HepG2 (cell line): ENCODE results near the gene PATE1. TPM values are rescaled to one million over a fixed set of nuclear protein-coding genes. Genes with fewer than 3 reads are reported as not detected.

ENCODE experiments used
- ATAC-seq: fragments of 200-7000 bp; cut with Tn5 transposase; 3 replicates; pipeline ENCODE4 v1.9.1; 2020; ENCODE audit warnings: mild to moderate bottlenecking, moderate library complexity
- Bru-seq: library from RNA; stranded (reverse); fragments of 400-500 nt; gene quantifications from one replicate; lab custom pipeline; 2021; lab: Mats Ljungman, UMichigan
- BruChase-seq, 2 experiments: library from RNA; stranded (reverse); fragments of 400-500 nt; gene quantifications; one replicate each; lab custom pipeline; 2021; lab: Mats Ljungman, UMichigan
- BruUV-seq: library from RNA; stranded (reverse); fragments of 400-500 nt; replicated peaks from 2 replicates; lab custom pipeline; 2021; lab: Mats Ljungman, UMichigan
- CTCF ChIA-PET: fragments of 300-600 bp; formaldehyde crosslinking; extraction: SDS; loops from one replicate; lab custom pipeline; 2021; ENCODE audit warnings: low total read pairs, inconsistent platforms, low intra/inter-chr PET ratio; lab: Yijun Ruan, JAX
- POLR2A ChIA-PET: fragments of 350-600 bp; sonication (Branson Sonifier 250); formaldehyde crosslinking; loops from one replicate; lab custom pipeline; 2020; ENCODE audit warnings: antibody characterized with exemption, inconsistent platforms; lab: Yijun Ruan, JAX
- DNase-seq: peaks from one replicate; pipeline ENCODE4 v3.0.0-alpha.2; 2015; ENCODE audit warnings: low spot score
- FAIRE-seq: peaks from 3 replicates; lab custom pipeline; 2011; peaks lifted over from hg19 to GRCh38; lab: Jason Lieb, UNC
- H2AFZ ChIP-seq: one replicate; pipeline ENCODE4 v1.6.1; 2011; ENCODE audit warnings: low read length, inconsistent platforms
- H3K27ac ChIP-seq: fragments of 300-600 bp; 3 replicates; pipeline ENCODE4 v1.8.0; 2011; ENCODE audit warnings: mixed run types, mild to moderate bottlenecking, mixed read lengths, low read length, inconsistent platforms; ENCODE audit not compliant: insufficient read depth; ENCODE audit errors: extremely low read length
- H3K27me3 ChIP-seq, 2 experiments: fragments of 200-600 bp in 1 of 2; 2 replicates in 1 of 2; 3 replicates in 1 of 2; pipeline versions ENCODE4 v1.6.0 to v1.8.0; 2011; ENCODE audit warnings: low read length in 2 of 2, mild to moderate bottlenecking in 2 of 2, moderate library complexity in 2 of 2, inconsistent platforms in 1 of 2; ENCODE audit not compliant: insufficient read depth in 2 of 2, control insufficient read depth in 1 of 2
- H3K36me3 ChIP-seq, 2 experiments: fragments of 200-600 bp in 1 of 2; replicated peaks in 1 of 2; 2 replicates in 1 of 2; 3 replicates in 1 of 2; pipeline versions ENCODE4 v1.5.1 to v1.8.0; 2011; ENCODE audit warnings: low read length in 2 of 2, inconsistent platforms in 1 of 2; ENCODE audit not compliant: insufficient read depth in 2 of 2, control insufficient read depth in 1 of 2
- H3K4me1 ChIP-seq: 2 replicates; pipeline ENCODE4 v1.5.1; 2012; ENCODE audit warnings: low read length, inconsistent platforms; ENCODE audit not compliant: insufficient read depth
- H3K4me2 ChIP-seq: 2 replicates; pipeline ENCODE4 v1.6.0; 2011; ENCODE audit warnings: low read depth, low read length, inconsistent platforms
- H3K4me3 ChIP-seq, 3 experiments: fragments of 200-600 bp in 1 of 3; sonication (generic), shearing (Covaris generic) in 1 of 3; replicated peaks in 1 of 3; 2 replicates each; pipeline ENCODE4 v1.5.1; 2011 to 2016; ENCODE audit warnings: low read length in 3 of 3, inconsistent platforms in 2 of 3, low read depth in 2 of 3, mild to moderate bottlenecking in 2 of 3, control low read depth in 1 of 3, mixed read lengths in 1 of 3; ENCODE audit not compliant: insufficient read depth in 1 of 3
- H3K79me2 ChIP-seq: one replicate; pipeline ENCODE4 v1.6.1; 2011; ENCODE audit warnings: low read length, inconsistent platforms; ENCODE audit not compliant: insufficient read depth
- H3K9ac ChIP-seq: 2 replicates; pipeline ENCODE4 v1.6.0; 2011; ENCODE audit warnings: mild to moderate bottlenecking, low read depth, low read length, inconsistent platforms; ENCODE audit not compliant: insufficient read depth
- H3K9me3 ChIP-seq: 2 replicates; pipeline ENCODE4 v1.5.1; 2012; ENCODE audit warnings: mild to moderate bottlenecking, low read length
- H4K20me1 ChIP-seq: 2 replicates; pipeline ENCODE4 v1.6.0; 2011; ENCODE audit warnings: inconsistent platforms, mild to moderate bottlenecking, low read length, moderate library complexity; ENCODE audit not compliant: insufficient read depth
- DBP ChIP-seq: sonication (generic); formaldehyde crosslinking; IDR thresholded peaks from 2 replicates; pipeline ENCODE4 v1.4.0; 2020; ENCODE audit warnings: missing genetic modification reagents; ENCODE audit errors: not compliant biosample characterization
- HMGXB4 ChIP-seq, 2 experiments: sonication (generic) in 1 of 2; formaldehyde crosslinking in 1 of 2; IDR thresholded peaks; 2 replicates each; pipeline versions ENCODE4 v1.4.0 to v1.6.1; 2018 to 2020; ENCODE audit warnings: missing genetic modification reagents in 2 of 2, borderline replicate concordance in 1 of 2, low read depth in 1 of 2, mild to moderate bottlenecking in 1 of 2, missing biosample characterization in 1 of 2
- KDM3A ChIP-seq: IDR thresholded peaks from 2 replicates; pipeline ENCODE4 v1.6.1; 2018; ENCODE audit warnings: low read depth, missing compliant biosample characterization
- KLF6 ChIP-seq: IDR thresholded peaks from 2 replicates; pipeline ENCODE4 v1.8.0; 2016; ENCODE audit warnings: missing biosample characterization, missing genetic modification reagents
- SNAPC4 ChIP-seq: sonication (generic); formaldehyde crosslinking; IDR thresholded peaks from 2 replicates; pipeline ENCODE4 v1.4.0; 2020; ENCODE audit warnings: mild to moderate bottlenecking, missing genetic modification reagents
- ZNF362 ChIP-seq: sonication (generic); formaldehyde crosslinking; IDR thresholded peaks from 2 replicates; pipeline ENCODE4 v1.4.0; 2020; ENCODE audit warnings: missing genetic modification reagents, mild to moderate bottlenecking, borderline replicate concordance
- WGBS: methylation state at CpG from one replicate; pipeline ENCODE4 v1.1.6; 2017; ENCODE audit warnings: low lambda C conversion rate; 5-methylcytosine and 5-hydroxymethylcytosine counted together
- in situ Hi-C: cut with HindIII; loops from 2 replicates; pipeline ENCODE4 v1.10.0; 2017; ENCODE audit warnings: low pct_unique_long_range_greater_than_20kb; ENCODE audit not compliant: extremely low pct_ligation_motif_present
- intact Hi-C: fragments of 100-400 bp; cut with micrococcal nuclease; formaldehyde crosslinking; loops from one replicate; pipeline ENCODE4 v1.10.0; 2022; ENCODE audit not compliant: unreplicated experiment
- long read RNA-seq, 2 experiments: library from RNA in 1 of 2; library from polyadenylated mRNA in 1 of 2; stranded (forward) in 1 of 2; unstranded in 1 of 2; transcript quantifications; one replicate each; pipeline ENCODE4 v2.0.0, GENCODE V29; 2019 to 2022
- polyA minus RNA-seq, 3 experiments: library from RNA; depleted of rRNA, polyadenylated mRNA; stranded (reverse); fragments of >200 nt; gene quantifications; 2 replicates each; pipeline ENCODE4 v1.2.3, GENCODE V29; 2011; ENCODE audit warnings: low replicate concordance in 1 of 3
- polyA plus RNA-seq, 8 experiments: library from polyadenylated mRNA; depleted of rRNA in 3 of 8; stranded (reverse) in 7 of 8; unstranded in 1 of 8; fragments of >200 nt; fragmentation: Illumina TruSeq in 4 of 8; extraction: Trizol in 4 of 8; gene quantifications; 2 replicates each; pipeline versions ENCODE4 v1.2.1 to v1.2.3, GENCODE V29; 2011 to 2016; ENCODE audit warnings: low read depth in 4 of 8, missing spikeins in 1 of 8, mixed read lengths in 1 of 8; ENCODE audit not compliant: insufficient read depth in 1 of 8
- total RNA-seq, 5 experiments: library from RNA; depleted of rRNA; stranded (reverse); fragments of >200 nt; fragmentation: Illumina TruSeq; extraction: Trizol; gene quantifications; 2 replicates each; pipeline ENCODE4 v1.2.3, GENCODE V29; 2016; ENCODE audit warnings: low read depth in 1 of 5

The PATE1 gene
- total RNA-seq (2016; rRNA removed; fragmentation: Illumina TruSeq; extraction: Trizol) (not detected in 2 replicates), polyA plus RNA-seq (2011; rRNA removed) (not detected in 2 replicates), polyA minus RNA-seq (2011; rRNA and poly(A)+ RNA removed; ENCODE audit: low replicate concordance) (not detected in 2 replicates), Bru-seq, nascent RNA (not detected), BruChase-seq, experiment 1, labeled RNA remaining after a 6-hour chase (not detected), BruChase-seq, experiment 2, labeled RNA remaining after a 2-hour chase (not detected)
- total RNA-seq (2016; cell fraction: cytosol; rRNA removed; fragmentation: Illumina TruSeq; extraction: Trizol; ENCODE audit: low read depth) = not detected in 2 replicates
- not detected in 2 replicates for total RNA-seq (2016; cell fraction: insoluble cytoplasmic fraction; rRNA removed; fragmentation: Illumina TruSeq; extraction: Trizol)
- not detected in 2 replicates for total RNA-seq (2016; cell fraction: membrane; rRNA removed; fragmentation: Illumina TruSeq; extraction: Trizol)
- not detected in 2 replicates for total RNA-seq (2016; cell fraction: nucleus; rRNA removed; fragmentation: Illumina TruSeq; extraction: Trizol)
- polyA plus RNA-seq (2011; cell fraction: cytosol; rRNA removed) = not detected in 2 replicates
- not detected in 2 replicates for polyA plus RNA-seq (2011; cell fraction: nucleus; rRNA removed)
- polyA plus RNA-seq (2012) = not detected in 2 replicates
- not detected in 2 replicates for polyA plus RNA-seq (2016; cell fraction: cytosol; fragmentation: Illumina TruSeq; extraction: Trizol; ENCODE audit: low read depth)
- not detected in 2 replicates for polyA plus RNA-seq (2016; cell fraction: insoluble cytoplasmic fraction; fragmentation: Illumina TruSeq; extraction: Trizol; ENCODE audit: low read depth)
- polyA plus RNA-seq (2016; cell fraction: membrane; fragmentation: Illumina TruSeq; extraction: Trizol; ENCODE audit: low read depth) = not detected in 2 replicates
- polyA plus RNA-seq (2016; cell fraction: nucleus; fragmentation: Illumina TruSeq; extraction: Trizol; ENCODE audit: insufficient read depth, low read depth) = not detected in 2 replicates
- not detected in 2 replicates for polyA minus RNA-seq (2011; cell fraction: cytosol; rRNA and poly(A)+ RNA removed)
- polyA minus RNA-seq (2011; cell fraction: nucleus; rRNA and poly(A)+ RNA removed) = not detected in 2 replicates
- long read RNA-seq, experiment 1 = 0 reads
- long read RNA-seq, experiment 2 = 0 reads

- Histone ChIP-seq H3K27ac (no peak within 1 kb of the TSS), H3K9me3 (no peaks in the 10 kb centered on the region), H3K27me3 (no peaks in the 10 kb centered on the region), H2AFZ (no peak within 1 kb of the TSS), H3K36me3 (no peaks in the 10 kb centered on the region), H3K4me2 (no peak within 1 kb of the TSS), H4K20me1 (no peaks in the 10 kb centered on the region), H3K79me2 (no peaks in the 10 kb centered on the region), H3K4me1 (no peaks in the 10 kb centered on the region), H3K9ac (no peak within 1 kb of the TSS), H3K4me3 (no peak within 1 kb of the TSS)
- ChIA-PET POLR2A (no interaction called here), CTCF (no interaction called here)
- 0% methylated on average over 3 of the region's 3 CpGs for WGBS
- BruUV-seq = no TSS peak
- FAIRE-seq = no peak
- no peak for DNase-seq
- intact Hi-C loops = no loop called here
- no peak for TF ChIP-seq KLF6 (CRISPR knock-in tag)
- no peak for TF ChIP-seq ZNF362 (CRISPR knock-in tag)
- TF ChIP-seq SNAPC4 (CRISPR knock-in tag) = no peak
- no peak for TF ChIP-seq KDM3A (CRISPR knock-in tag)
- TF ChIP-seq DBP (CRISPR knock-in tag) = no peak
- no peak for TF ChIP-seq HMGXB4 (CRISPR knock-in tag; IDR thresholded peaks at IDR 0.05; ENCODE audit: borderline replicate concordance in 1 of 2, low read depth in 1 of 2)
- in situ Hi-C loops = no loop called here
- no peak for ATAC-seq
Observed at GRCh38 chr11:125745979-125746378, at the start of gene PATE1. TSS of gene PATE1 (plus strand) at chr11:125746279. CDS start at chr11:125746305, 26 bp downstream.
